Type B pancreatic cell (in vitro differentiated cells): ENCODE data around the gene EDN2. TPM values are rescaled to one million over a fixed set of nuclear protein-coding genes. Genes with fewer than 3 reads are reported as not detected.

ENCODE experiments used
- DNase-seq: peaks from one replicate; pipeline ENCODE4 v3.0.0; 2021; ENCODE audit warnings: mixed read lengths; ENCODE audit not compliant: unreplicated experiment; ENCODE audit errors: extremely low spot score
- H3K27ac Mint-ChIP-seq: 2 replicates; pipeline ENCODE4 v1.8.0; 2021; ENCODE audit warnings: mild to moderate bottlenecking, mixed read lengths
- H3K27me3 Mint-ChIP-seq: 2 replicates; pipeline ENCODE4 v1.8.0; 2021; ENCODE audit warnings: mixed read lengths
- H3K36me3 Mint-ChIP-seq: 2 replicates; pipeline ENCODE4 v1.8.0; 2021; ENCODE audit warnings: mixed read lengths
- H3K4me1 Mint-ChIP-seq: one replicate; pipeline ENCODE4 v1.8.0; 2021; ENCODE audit warnings: mixed read lengths; ENCODE audit not compliant: unreplicated experiment
- H3K4me3 Mint-ChIP-seq: 2 replicates; pipeline ENCODE4 v1.8.0; 2021; ENCODE audit warnings: mild to moderate bottlenecking, mixed read lengths
- H3K9me3 Mint-ChIP-seq: 2 replicates; pipeline ENCODE4 v1.8.0; 2021; ENCODE audit warnings: mixed read lengths
- CTCF ChIP-seq: fragments of 200-600 bp; sonication (generic); conservative IDR thresholded peaks from 2 replicates; pipeline ENCODE4 v1.5.0; 2021; ENCODE audit warnings: antibody characterized with exemption, mild to moderate bottlenecking
- total RNA-seq: library from RNA; stranded (reverse); gene quantifications from 2 replicates; pipeline ENCODE4 v1.2.1, GENCODE V29; 2021; ENCODE audit warnings: low replicate concordance

EDN2 gene
- total RNA-seq, 1 donor from 2014 or later, result 0.24 TPM

- Mint-ChIP-seq H3K27me3 (peaks cover 5% of the 10 kb centered on the region), H3K4me1 (peaks cover 14% of the 10 kb centered on the region), H3K9me3 (no peaks in the 10 kb centered on the region), H3K4me3 (no peak overlapping the region), H3K27ac (peak overlapping the region; percentile 22), H3K36me3 (no peaks in the 10 kb centered on the region)
- no peak for TF ChIP-seq CTCF
- DNase-seq, result no peak
Measured at GRCh38 chr1:41510531-41511238, 26.2 kb upstream of the EDN2 start.

GRCh38 chr1:41509270-41509671 lies 24.8 kb upstream of the EDN2 start:
- no peaks in the 10 kb centered on the region for H3K36me3 Mint-ChIP-seq
- H3K27ac Mint-ChIP-seq, result no peak overlapping the region
- H3K9me3 Mint-ChIP-seq, result no peaks in the 10 kb centered on the region
- no peak for DNase-seq
- TF ChIP-seq CTCF, result no peak
- no peak overlapping the region for H3K4me3 Mint-ChIP-seq
- peaks cover 20% of the 10 kb centered on the region for H3K4me1 Mint-ChIP-seq
- H3K27me3 Mint-ChIP-seq, result peaks cover 5% of the 10 kb centered on the region

- H3K27ac Mint-ChIP-seq, result no peak overlapping the region
- H3K4me1 Mint-ChIP-seq, result peaks cover 30% of the 10 kb centered on the region
- peaks cover 5% of the 10 kb centered on the region for H3K27me3 Mint-ChIP-seq
- no peak overlapping the region for H3K4me3 Mint-ChIP-seq
- TF ChIP-seq CTCF, result no peak
- no peak for DNase-seq
- H3K9me3 Mint-ChIP-seq, result no peaks in the 10 kb centered on the region
- H3K36me3 Mint-ChIP-seq, result no peaks in the 10 kb centered on the region
Measured at GRCh38 chr1:41508290-41508689, 23.8 kb upstream of the EDN2 start.

GRCh38 chr1:41507836-41508235 lies 23.4 kb upstream of the EDN2 start:
- Mint-ChIP-seq H3K4me3 (no peak overlapping the region), H3K4me1 (peaks cover 31% of the 10 kb centered on the region), H3K27me3 (peaks cover 5% of the 10 kb centered on the region), H3K9me3 (no peaks in the 10 kb centered on the region), H3K36me3 (no peaks in the 10 kb centered on the region), H3K27ac (no peak overlapping the region)
- TF ChIP-seq CTCF, result no peak
- no peak for DNase-seq

- Mint-ChIP-seq H3K4me1 (peaks cover 31% of the 10 kb centered on the region), H3K27ac (peak overlapping the region; percentile 16), H3K27me3 (peaks cover 5% of the 10 kb centered on the region), H3K4me3 (no peak overlapping the region), H3K9me3 (no peaks in the 10 kb centered on the region), H3K36me3 (no peaks in the 10 kb centered on the region)
- TF ChIP-seq CTCF, result no peak
- no peak for DNase-seq
Measured at GRCh38 chr1:41507110-41507720, 22.7 kb upstream of the EDN2 start.
